ENCODE results near the gene SLF2.

SLF2 gene

DNA sequence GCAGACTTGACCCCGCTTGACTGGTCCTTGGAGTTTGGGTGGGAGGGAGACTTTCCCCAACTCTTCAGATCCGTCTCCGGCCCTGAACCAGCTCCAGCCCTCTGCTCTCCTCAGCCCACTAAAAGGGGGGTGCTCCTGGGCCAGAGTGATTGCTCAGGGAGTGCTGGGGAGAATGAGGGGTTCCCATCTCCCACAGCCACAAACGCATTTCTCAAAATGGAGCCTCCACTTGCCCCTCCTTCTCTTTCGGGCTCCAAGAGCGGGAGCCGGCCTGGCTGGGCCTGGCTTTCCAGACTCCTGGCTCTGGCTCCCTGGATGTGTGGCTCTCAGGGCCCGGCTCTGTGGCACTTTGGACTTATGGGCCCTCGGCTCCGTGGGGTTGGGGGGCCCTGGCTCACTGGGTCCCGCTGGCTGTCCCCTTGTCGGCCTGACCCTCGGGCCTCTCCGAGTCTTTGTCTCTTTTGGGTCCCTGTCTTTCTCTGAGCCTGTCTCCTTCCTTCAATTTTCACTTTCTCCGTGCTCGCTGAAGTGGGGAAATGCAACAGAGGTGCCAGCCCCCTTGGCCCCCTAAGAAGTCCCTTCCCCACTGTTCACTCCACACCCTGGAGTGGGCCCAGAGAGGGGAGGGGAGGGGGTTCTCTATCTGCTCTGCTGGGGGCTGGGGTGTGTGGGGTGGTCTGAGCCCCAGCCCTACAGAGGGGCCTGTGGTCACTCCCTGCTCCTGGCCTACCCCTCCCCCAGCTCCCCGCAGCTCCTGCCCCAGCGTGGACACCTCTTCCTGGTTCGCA, 87.6 kb downstream of the SLF2 start:
- no peak for DNase-seq (ENCODE audit: low spot score)

GRCh38 chr10:101000915-101001658, 88.3 kb downstream of the SLF2 start:
- no peak for DNase-seq (ENCODE audit: low spot score)

GRCh38 chr10:101001659-101002035, 88.9 kb downstream of the SLF2 start:
- DNase-seq (ENCODE audit: low spot score) = no peak

GRCh38 chr10:101002456-101002855, 89.7 kb downstream of the SLF2 start:
- no peak for DNase-seq (ENCODE audit: low spot score)

- no peak for DNase-seq (ENCODE audit: low spot score)
Measured at GRCh38 chr10:101003639-101004206, 91.0 kb downstream of the SLF2 start.

GRCh38 chr10:101005361-101005760, 92.6 kb downstream of the SLF2 start:
- DNase-seq (ENCODE audit: low spot score) = no peak

DNA sequence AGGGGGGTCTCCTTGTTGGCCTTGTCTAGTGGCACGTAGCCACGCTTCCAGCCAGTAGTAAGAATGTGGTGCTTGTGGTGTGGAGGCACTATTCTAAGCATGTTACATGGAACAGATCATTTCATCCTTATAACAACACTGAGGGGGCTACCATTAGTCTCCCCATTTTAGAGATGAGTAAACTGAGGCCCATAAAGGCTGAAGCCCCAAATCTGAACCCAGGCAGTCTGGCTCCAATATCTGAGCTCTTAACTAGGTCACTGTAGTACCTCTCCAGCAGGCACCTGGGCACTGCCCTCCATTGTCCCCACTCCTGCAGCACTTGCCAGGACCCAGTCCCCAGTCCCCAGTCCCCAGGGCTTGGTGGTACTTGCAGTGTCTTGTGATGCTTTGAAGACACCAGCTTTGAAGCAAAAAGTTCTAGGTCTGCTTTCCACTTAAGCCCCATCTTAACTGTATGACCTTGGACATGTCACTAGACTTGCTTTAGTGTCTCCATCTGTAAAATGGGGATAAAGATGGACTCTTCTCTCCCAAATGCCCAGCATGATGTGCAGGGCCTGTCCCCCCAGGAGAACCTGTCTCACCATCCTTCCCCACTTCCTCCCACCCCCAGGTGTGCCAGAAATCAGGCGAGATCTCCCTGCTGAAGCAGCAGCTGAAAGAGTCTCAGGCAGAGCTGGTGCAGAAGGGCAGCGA, 93.3 kb downstream of the SLF2 start:
- no peak for DNase-seq (ENCODE audit: low spot score)

- no peak for DNase-seq (ENCODE audit: low spot score)
Measured at GRCh38 chr10:101006593-101007098, 93.9 kb downstream of the SLF2 start.

GRCh38 chr10:101007099-101007711, 94.4 kb downstream of the SLF2 start:
- DNase-seq (ENCODE audit: low spot score) = no peak

DNA sequence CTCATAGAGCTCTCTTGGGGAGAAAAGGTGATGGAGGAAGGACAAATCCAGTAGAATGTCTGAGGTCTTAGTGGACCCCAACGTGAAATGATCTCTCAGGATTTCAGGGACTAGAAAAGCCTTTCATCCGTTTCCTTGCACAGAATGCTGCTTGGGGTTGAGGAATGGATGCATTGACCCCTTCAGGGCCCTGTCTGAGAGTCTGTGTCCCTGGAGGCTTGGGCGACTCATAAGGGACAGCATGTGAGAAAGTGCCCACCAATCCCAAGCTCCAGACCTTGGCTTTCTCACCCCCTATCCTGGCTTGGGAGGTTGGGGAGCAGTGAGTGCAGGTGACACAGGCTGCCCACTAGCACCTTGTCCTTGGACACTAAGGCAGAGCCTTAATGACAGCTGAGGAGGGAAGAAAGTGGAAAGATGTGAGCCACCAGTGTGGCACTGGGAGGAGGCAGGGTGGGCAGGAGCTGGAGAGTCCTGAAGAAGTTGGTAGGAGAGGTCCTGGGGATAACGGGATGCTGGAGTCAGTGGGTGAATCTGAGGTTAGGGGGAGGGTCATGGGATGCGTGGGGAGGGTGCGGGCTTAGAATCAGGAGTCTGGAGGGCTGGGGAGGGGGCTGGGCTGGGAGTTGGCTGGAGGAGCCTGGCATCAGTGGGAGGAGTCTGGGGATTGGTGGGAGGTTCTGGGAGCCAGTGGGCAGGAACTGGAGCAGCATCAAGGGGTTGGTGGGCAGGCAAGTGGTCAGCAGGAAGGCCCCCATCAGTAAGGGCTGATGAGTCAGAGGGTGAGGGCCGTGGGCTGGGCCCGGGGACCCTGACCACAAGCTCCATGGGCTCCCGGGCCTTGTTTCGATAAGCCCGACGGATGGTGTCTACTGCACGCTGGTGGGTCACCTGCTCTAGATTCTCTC, 95.4 kb downstream of the SLF2 start:
- DNase-seq (ENCODE audit: low spot score) = no peak

GRCh38 chr10:101008823-101009423, 96.2 kb downstream of the SLF2 start:
- no peak for DNase-seq (ENCODE audit: low spot score)

GRCh38 chr10:101010329-101010728, 97.6 kb downstream of the SLF2 start:
- no peak for DNase-seq (ENCODE audit: low spot score)

DNA sequence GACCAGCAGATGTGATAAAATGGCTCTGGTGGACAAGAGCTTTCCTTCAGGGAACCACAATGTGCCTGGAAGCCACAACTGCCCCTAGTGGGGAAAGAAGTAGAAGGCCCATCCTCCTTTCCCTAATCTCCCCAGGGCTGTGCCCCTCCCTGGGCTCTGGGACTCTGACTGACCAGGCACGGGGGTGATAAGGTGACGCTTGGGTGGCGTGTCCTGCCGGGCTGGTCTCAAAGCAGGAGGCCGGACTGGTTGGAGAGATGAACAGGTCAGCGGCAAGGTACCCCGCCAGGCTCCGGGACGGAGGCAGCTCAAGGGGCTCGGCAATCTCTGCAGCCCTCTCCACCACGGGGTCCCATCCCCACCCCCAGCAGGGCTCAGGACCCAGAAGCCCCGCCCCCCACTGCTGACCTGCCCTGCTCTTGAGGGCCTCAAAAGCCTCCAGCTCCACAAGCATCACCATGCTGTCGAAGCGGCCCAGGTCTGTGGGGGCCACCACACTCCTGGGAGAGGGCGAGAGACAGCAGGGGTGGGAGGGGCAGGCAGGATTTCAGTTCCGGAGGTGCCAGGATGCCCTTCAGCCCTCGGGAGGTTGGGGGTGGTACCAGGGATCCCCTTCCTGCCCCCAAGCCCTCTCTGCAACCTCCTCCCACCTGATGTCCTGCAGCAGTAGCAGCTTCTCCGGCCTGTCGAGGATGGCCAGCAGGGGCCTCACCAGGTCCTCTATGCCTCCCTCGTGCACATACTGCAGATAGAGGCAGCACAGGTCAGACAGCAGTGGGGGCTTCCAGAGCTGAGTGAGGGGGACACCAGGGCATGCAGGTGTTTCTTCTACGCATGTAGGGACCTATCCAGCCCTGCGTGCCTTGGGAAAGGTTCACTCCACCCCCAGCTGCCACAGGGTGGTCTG, 99.0 kb downstream of the SLF2 start:
- DNase-seq (ENCODE audit: low spot score) = no peak

DNA sequence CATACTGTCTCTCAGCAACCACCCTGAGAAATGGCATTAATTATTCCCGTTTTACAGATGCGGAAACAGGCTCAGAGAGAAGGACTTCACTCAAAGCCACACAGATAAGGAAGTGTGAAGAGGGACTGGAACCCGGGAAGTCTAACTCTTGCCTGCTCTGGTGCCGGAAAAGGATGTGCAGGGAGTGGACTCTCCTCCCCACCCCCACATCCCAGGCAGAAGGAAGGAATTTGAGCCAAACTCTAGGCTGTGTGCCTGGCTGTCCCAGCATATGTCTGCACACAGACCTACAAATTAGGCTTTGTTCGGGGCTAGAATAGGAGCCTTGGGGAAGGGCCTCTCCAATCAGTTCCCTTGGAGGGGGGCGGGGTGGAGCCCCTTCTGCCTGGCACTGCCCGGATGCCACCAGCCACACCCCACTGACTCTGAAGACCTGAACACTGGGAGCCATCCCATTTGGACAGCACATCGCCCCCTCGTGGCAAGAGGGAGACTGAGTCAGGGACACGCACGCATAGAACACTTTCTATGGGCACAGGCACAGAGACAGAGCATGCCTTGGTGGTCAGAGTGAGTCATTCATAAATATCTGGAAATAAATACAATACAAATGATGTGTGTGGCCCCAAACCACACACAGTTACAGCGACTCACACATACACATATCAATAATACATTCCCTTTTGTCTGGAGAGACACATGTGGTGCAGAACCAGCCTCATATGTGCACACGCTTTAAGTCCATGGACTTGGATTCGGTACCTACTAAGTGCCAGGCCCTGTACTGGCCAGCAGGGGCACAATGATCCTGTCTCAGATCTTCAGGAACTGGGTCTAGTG, 100.0 kb downstream of the SLF2 start:
- DNase-seq (ENCODE audit: low spot score) = peak; percentile 84

- DNase-seq (ENCODE audit: low spot score) = no peak
Measured at GRCh38 chr10:101013365-101013825, 100.6 kb downstream of the SLF2 start.

- DNase-seq (ENCODE audit: low spot score) = peak; percentile 74
Measured at GRCh38 chr10:101014230-101014884, 101.6 kb downstream of the SLF2 start.
